Upper lobe of right lung (tissue), 1 donor: ENCODE measurements around the gene CTNNA3. TPM values are rescaled to one million over a fixed set of nuclear protein-coding genes. Genes with fewer than 3 reads are reported as not detected.

Experiments used
- ATAC-seq: fragments of 200-7000 bp; cut with Tn5 transposase; one replicate; pipeline ENCODE4 v1.9.1; 2020; ENCODE audit warnings: mild to moderate bottlenecking, moderate library complexity
- DNase-seq: peaks from one replicate; pipeline ENCODE4 v3.0.0-alpha.2; 2020
- H3K27ac ChIP-seq: fragments of 200-600 bp; one replicate; pipeline ENCODE4 v1.8.0; 2022
- H3K27me3 ChIP-seq: fragments of 200-600 bp; one replicate; pipeline ENCODE4 v1.8.0; 2022; ENCODE audit warnings: mild to moderate bottlenecking
- H3K36me3 ChIP-seq: fragments of 200-600 bp; one replicate; pipeline ENCODE4 v1.8.0; 2022
- H3K4me1 ChIP-seq: fragments of 200-600 bp; one replicate; pipeline ENCODE4 v1.8.0; 2022
- H3K4me3 ChIP-seq: fragments of 200-600 bp; one replicate; pipeline ENCODE4 v1.8.0; 2022; ENCODE audit warnings: mild to moderate bottlenecking
- H3K9me3 ChIP-seq: fragments of 200-600 bp; one replicate; pipeline ENCODE4 v1.8.0; 2022
- CTCF ChIP-seq: fragments of 200-600 bp; IDR thresholded peaks from one replicate; pipeline ENCODE4 v1.8.0; 2022; ENCODE audit warnings: antibody characterized with exemption
- intact Hi-C: fragments of 100-400 bp; cut with DNase I; formaldehyde crosslinking; loops from one replicate; pipeline ENCODE4 v1.11.0; 2022
- total RNA-seq: library from RNA; stranded (reverse); fragmentation: NEBNext Ultra II Directional; extraction: Animal tissue kit (Norgen Biotek cat#: 25700); gene quantifications from one replicate; pipeline ENCODE4 v1.2.1, GENCODE V29; 2021
- donor health status: DM: no; HTN: yes; CAD: no; lungs with severe emphysema.

The CTNNA3 gene
- total RNA-seq, 1 donor from 2014 or later = 0.67 TPM

GRCh38 chr10:66719483-66719882, 976.5 kb downstream of the CTNNA3 start:
- DNase-seq = no peak

DNA sequence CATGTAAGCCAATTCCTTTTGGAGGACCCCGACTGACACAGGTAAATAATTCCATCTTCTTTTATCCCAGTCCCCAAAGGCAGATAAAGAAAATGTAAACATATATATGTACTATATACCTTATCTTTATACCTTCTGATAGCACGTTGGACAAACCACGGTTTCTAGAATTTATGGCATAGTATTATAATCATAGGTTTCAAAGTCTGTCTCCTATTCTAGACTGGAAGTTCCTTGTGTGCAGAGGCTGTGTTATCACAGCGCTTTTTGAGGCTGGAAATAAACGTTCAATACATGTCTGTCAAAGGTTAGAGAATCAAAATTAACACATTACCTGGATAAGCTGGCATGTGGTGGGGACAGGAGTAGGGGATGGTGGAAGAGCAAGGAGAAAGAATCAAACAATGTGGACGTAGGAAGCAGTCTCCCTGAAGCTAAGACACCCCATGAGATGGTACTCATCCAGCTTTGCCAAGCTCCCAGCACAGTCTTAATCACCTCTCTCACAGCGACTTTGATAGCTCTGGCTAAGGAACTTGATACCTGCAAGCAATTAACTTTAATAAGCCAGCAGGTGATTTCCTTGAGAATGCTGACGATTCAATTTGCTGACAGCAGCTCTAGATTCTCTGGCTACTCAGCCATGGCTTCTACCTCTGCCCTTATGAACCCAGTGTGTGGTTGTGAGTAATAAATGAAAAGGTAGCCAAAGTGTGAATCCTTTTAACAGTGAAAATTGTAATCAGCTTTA, 978.6 kb downstream of the CTNNA3 start:
- no peaks in the 10 kb centered on the region for H3K27me3 ChIP-seq
- no peak overlapping the region for H3K27ac ChIP-seq
- H3K4me3 ChIP-seq = no peak overlapping the region
- ATAC-seq (no peak), DNase-seq (no peak)
- no peaks in the 10 kb centered on the region for H3K9me3 ChIP-seq
- no peaks in the 10 kb centered on the region for H3K4me1 ChIP-seq
- no peak for TF ChIP-seq CTCF
- intact Hi-C loops = no loop called here
- no peaks in the 10 kb centered on the region for H3K36me3 ChIP-seq

More at GRCh38 chr10:66719483-66719882, 976.5 kb downstream of the CTNNA3 start:
- H3K4me3 ChIP-seq = no peak overlapping the region
- no peaks in the 10 kb centered on the region for H3K27me3 ChIP-seq
- H3K9me3 ChIP-seq = no peaks in the 10 kb centered on the region
- H3K4me1 ChIP-seq = no peaks in the 10 kb centered on the region
- intact Hi-C loops = no loop called here
- no peaks in the 10 kb centered on the region for H3K36me3 ChIP-seq
- no peak for TF ChIP-seq CTCF
- ATAC-seq = no peak
- no peak overlapping the region for H3K27ac ChIP-seq

DNA sequence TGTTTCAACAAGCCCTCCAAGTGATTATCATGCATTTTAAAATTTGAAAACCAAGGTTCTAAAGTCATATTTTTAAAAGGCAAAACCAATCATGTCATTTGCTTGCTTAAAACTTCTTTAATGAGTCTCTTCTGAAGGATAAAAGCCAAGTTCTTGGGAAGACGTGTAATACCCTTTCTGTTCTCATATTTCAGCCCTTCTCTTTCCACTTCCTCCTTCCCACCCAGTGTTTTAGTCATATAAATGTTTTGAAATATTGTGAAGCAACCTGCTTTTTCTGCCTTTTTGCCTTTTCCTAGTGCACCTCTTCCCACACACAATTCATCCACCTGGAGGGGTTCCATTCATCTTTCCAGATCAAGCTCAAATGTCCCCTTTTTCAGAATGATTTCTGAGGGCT, 981.3 kb downstream of the CTNNA3 start:
- TF ChIP-seq CTCF = no peak
- intact Hi-C loops = no loop called here
- no peak for DNase-seq
- H3K27ac ChIP-seq = no peak overlapping the region
- H3K4me3 ChIP-seq = no peak overlapping the region
- no peak for ATAC-seq
- H3K36me3 ChIP-seq = no peaks in the 10 kb centered on the region
- no peaks in the 10 kb centered on the region for H3K27me3 ChIP-seq
- H3K9me3 ChIP-seq = no peaks in the 10 kb centered on the region
- no peaks in the 10 kb centered on the region for H3K4me1 ChIP-seq

DNA sequence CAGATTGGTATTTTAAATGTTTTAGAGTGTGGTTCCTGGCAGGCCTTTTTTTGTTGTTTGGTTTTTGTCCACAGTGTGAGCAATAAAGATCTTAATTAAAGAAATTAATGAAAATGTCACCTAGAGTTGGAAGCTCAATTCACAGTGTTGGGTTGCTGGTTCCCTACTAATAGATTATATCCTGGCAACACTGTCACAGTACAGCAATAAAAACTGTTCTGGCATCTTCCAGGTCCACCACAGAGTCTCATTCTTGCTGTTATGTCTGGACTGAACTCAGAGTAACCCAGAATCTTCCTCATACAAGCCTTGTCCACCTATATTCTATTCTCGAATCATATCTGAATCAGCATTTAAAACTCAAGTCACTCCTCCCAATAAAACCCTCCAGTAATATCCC, 982.6 kb downstream of the CTNNA3 start:
- H3K27ac ChIP-seq = no peak overlapping the region
- H3K36me3 ChIP-seq = no peaks in the 10 kb centered on the region
- no peaks in the 10 kb centered on the region for H3K4me1 ChIP-seq
- TF ChIP-seq CTCF = no peak
- no peaks in the 10 kb centered on the region for H3K27me3 ChIP-seq
- intact Hi-C loops = no loop called here
- ATAC-seq (no peak), DNase-seq (no peak)
- no peaks in the 10 kb centered on the region for H3K9me3 ChIP-seq
- H3K4me3 ChIP-seq = no peak overlapping the region

DNA sequence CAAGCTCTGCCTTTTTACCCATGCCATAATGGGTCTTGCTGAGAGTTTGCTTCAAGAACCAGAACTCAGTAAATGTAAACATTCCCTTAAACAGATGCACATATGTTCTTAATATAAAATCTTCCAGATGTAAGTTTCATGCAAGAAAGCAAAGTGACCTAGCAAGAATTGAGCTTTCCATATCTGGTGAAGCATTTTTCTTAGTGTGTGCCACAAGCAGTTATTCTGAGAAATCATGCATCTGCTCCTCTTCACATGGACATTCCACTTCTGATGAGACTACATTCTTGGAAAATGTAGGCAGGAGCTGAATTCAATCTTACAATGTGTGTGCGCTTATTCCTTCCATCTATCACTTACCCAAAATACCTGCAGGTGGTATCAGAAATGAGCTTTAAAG, 997.9 kb downstream of the CTNNA3 start:
- TF ChIP-seq CTCF = no peak
- Histone ChIP-seq H3K36me3 (no peaks in the 10 kb centered on the region), H3K4me1 (no peaks in the 10 kb centered on the region), H3K27me3 (no peaks in the 10 kb centered on the region), H3K27ac (no peak overlapping the region), H3K4me3 (no peak overlapping the region), H3K9me3 (no peaks in the 10 kb centered on the region)
- intact Hi-C loops = no loop called here
- DNase-seq (no peak), ATAC-seq (no peak)

- H3K27me3 ChIP-seq = no peaks in the 10 kb centered on the region
- no peak overlapping the region for H3K4me3 ChIP-seq
- no peak overlapping the region for H3K27ac ChIP-seq
- DNase-seq (no peak), ATAC-seq (no peak)
- H3K36me3 ChIP-seq = no peaks in the 10 kb centered on the region
- intact Hi-C loops = no loop called here
- no peaks in the 10 kb centered on the region for H3K4me1 ChIP-seq
- no peak for TF ChIP-seq CTCF
- no peaks in the 10 kb centered on the region for H3K9me3 ChIP-seq
These were observed 1000.9 kb downstream of the CTNNA3 start for GRCh38 chr10:66695046-66695445.
